Endothelial cell of umbilical vein (primary cell): Measurements from ENCODE around the gene DNAH9. TPM values are rescaled to one million over a fixed set of nuclear protein-coding genes. Genes with fewer than 3 reads are reported as not detected.

Experiments
- BruUV-seq: library from RNA; stranded (reverse); fragments of 400-500 nt; replicated peaks from 2 replicates; lab custom pipeline; 2021; lab: Mats Ljungman, UMichigan
- CTCF ChIA-PET: fragments of 300-600, 350-600 bp; sonication (Branson Sonifier 250); formaldehyde crosslinking; loops from one replicate; lab custom pipeline; 2021; ENCODE audit warnings: antibody characterized with exemption, inconsistent platforms; lab: Charles Lee
- POLR2A ChIA-PET: fragments of 300-600, 350-600 bp; sonication (Branson Sonifier 250); formaldehyde crosslinking; loops from one replicate; lab custom pipeline; 2021; ENCODE audit warnings: antibody characterized with exemption, inconsistent platforms; lab: Charles Lee
- DNase-seq: peaks from one replicate; pipeline ENCODE4 v3.0.0-alpha.2; 2011; ENCODE audit warnings: low read depth, low spot score
- FAIRE-seq: peaks from 2 replicates; lab custom pipeline; 2011; peaks lifted over from hg19 to GRCh38; lab: Jason Lieb, UNC
- H2AFZ ChIP-seq: 2 replicates; pipeline ENCODE4 v1.6.0; 2012; ENCODE audit warnings: low read depth, low read length, control low read depth, inconsistent platforms
- H3K27ac ChIP-seq: 2 replicates; pipeline ENCODE4 v1.5.1; 2011; ENCODE audit warnings: low read depth, mild to moderate bottlenecking, control low read depth, low read length, moderate library complexity; ENCODE audit not compliant: insufficient read depth
- H3K27me3 ChIP-seq, 2 experiments: 2 replicates each; pipeline versions ENCODE4 v1.6.0 to v1.6.1; 2011; ENCODE audit warnings: low read length in 2 of 2, mixed read lengths in 1 of 2; ENCODE audit not compliant: control insufficient read depth in 2 of 2, insufficient read depth in 2 of 2
- H3K36me3 ChIP-seq, 2 experiments: 2 replicates in 1 of 2; 3 replicates in 1 of 2; pipeline ENCODE4 v1.5.1; 2011; ENCODE audit warnings: low read length in 2 of 2, mild to moderate bottlenecking in 1 of 2, moderate library complexity in 1 of 2; ENCODE audit not compliant: control insufficient read depth in 2 of 2, insufficient read depth in 2 of 2; ENCODE audit errors: extremely low read depth in 1 of 2
- H3K4me1 ChIP-seq: 3 replicates; pipeline ENCODE4 v1.5.1; 2011; ENCODE audit warnings: mild to moderate bottlenecking, low read length; ENCODE audit not compliant: control insufficient read depth, insufficient read depth; ENCODE audit errors: extremely low read depth
- H3K4me2 ChIP-seq: 2 replicates; pipeline ENCODE4 v1.6.1; 2011; ENCODE audit warnings: low read length, control low read depth, mixed read lengths; ENCODE audit not compliant: insufficient read depth
- H3K4me3 ChIP-seq, 3 experiments: fragments of 200-600 bp in 1 of 3; sonication (generic), shearing (Covaris generic) in 1 of 3; replicated peaks in 1 of 3; 2 replicates each; pipeline ENCODE4 v1.5.1; 2011 to 2016; ENCODE audit warnings: control low read depth in 3 of 3, low read length in 3 of 3, mild to moderate bottlenecking in 2 of 3, inconsistent platforms in 1 of 3, low read depth in 1 of 3, moderate library complexity in 1 of 3; ENCODE audit not compliant: insufficient read depth in 1 of 3
- H3K79me2 ChIP-seq: 2 replicates; pipeline ENCODE4 v1.6.0; 2012; ENCODE audit warnings: low read length, inconsistent platforms; ENCODE audit not compliant: control insufficient read depth, insufficient read depth
- H3K9ac ChIP-seq: replicated peaks from 2 replicates; pipeline ENCODE3; 2011; ENCODE audit warnings: low read length, control low read depth; ENCODE audit not compliant: insufficient read depth; ENCODE audit errors: extremely low read depth
- H3K9me1 ChIP-seq: replicated peaks from 3 replicates; pipeline ENCODE4 v1.6.0; 2011; ENCODE audit warnings: mild to moderate bottlenecking, low read length; ENCODE audit not compliant: control insufficient read depth, insufficient read depth; ENCODE audit errors: extremely low read depth
- H3K9me3 ChIP-seq: replicated peaks from 2 replicates; pipeline ENCODE4 v1.5.1; 2012; ENCODE audit warnings: low read length, inconsistent platforms; ENCODE audit not compliant: control insufficient read depth, insufficient read depth
- H4K20me1 ChIP-seq: replicated peaks from 2 replicates; pipeline ENCODE3; 2011; ENCODE audit warnings: mild to moderate bottlenecking, low read length; ENCODE audit not compliant: control insufficient read depth, insufficient read depth; ENCODE audit errors: extremely low read depth
- CTCF ChIP-seq, 2 donors: IDR thresholded peaks; 1 replicate in 1 of 2; 2 replicates in 1 of 2; pipeline ENCODE4 v1.5.1; 2011; ENCODE audit warnings: low read length in 2 of 2, mild to moderate bottlenecking in 2 of 2, moderate library complexity in 2 of 2, control low read depth in 1 of 2, inconsistent platforms in 1 of 2, low read depth in 1 of 2; ENCODE audit not compliant: insufficient read depth in 1 of 2; ENCODE audit errors: extremely low read depth in 1 of 2
- EZH2 ChIP-seq: IDR thresholded peaks from 2 replicates; pipeline ENCODE4 v1.6.1; 2012; ENCODE audit warnings: borderline replicate concordance, low read depth, mild to moderate bottlenecking, moderate library complexity, low read length, inconsistent platforms; ENCODE audit not compliant: severe bottlenecking
- FOS ChIP-seq: IDR thresholded peaks from 2 replicates; pipeline ENCODE4 v1.6.1; 2011; ENCODE audit warnings: mild to moderate bottlenecking, low read length, moderate library complexity, borderline replicate concordance; ENCODE audit not compliant: insufficient read depth
- GATA2 ChIP-seq: IDR thresholded peaks from 2 replicates; pipeline ENCODE4 v1.7.0; 2011; ENCODE audit warnings: low read depth, mild to moderate bottlenecking, moderate library complexity, mixed read lengths, low read length; ENCODE audit not compliant: insufficient read length, insufficient read depth
- JUN ChIP-seq: IDR thresholded peaks from 2 replicates; pipeline ENCODE4 v1.6.1; 2011; ENCODE audit warnings: borderline replicate concordance, low read depth; ENCODE audit not compliant: insufficient read length, insufficient read depth
- MAX ChIP-seq: IDR thresholded peaks from 2 replicates; pipeline ENCODE4 v1.6.1; 2011; ENCODE audit not compliant: insufficient read depth, insufficient read length
- MYC ChIP-seq: IDR thresholded peaks from one replicate; pipeline ENCODE4 v1.6.1; 2011; ENCODE audit warnings: mild to moderate bottlenecking, low read depth, low read length
- POLR2A ChIP-seq: IDR thresholded peaks from 2 replicates; pipeline ENCODE4 v1.6.1; 2012; ENCODE audit warnings: low read depth, mild to moderate bottlenecking, control low read depth, low read length
- POLR2AphosphoS5 ChIP-seq: IDR thresholded peaks from 2 replicates; pipeline ENCODE4 v1.6.1; 2012; ENCODE audit warnings: low read depth, mild to moderate bottlenecking, control low read depth, low read length, moderate library complexity; ENCODE audit not compliant: insufficient read depth
- dilution Hi-C: fragments of 300-500 bp; cut with MboI; formaldehyde crosslinking; loops from one replicate; pipeline ENCODE4 v1.15.0; 2019; ENCODE audit warnings: low sequenced_read_pairs; ENCODE audit not compliant: extremely low pct_ligation_motif_present
- intact Hi-C: fragments of 100-400 bp; cut with micrococcal nuclease; formaldehyde crosslinking; loops from one replicate; pipeline ENCODE4 v1.10.0; 2022
- polyA plus RNA-seq, 4 experiments: library from polyadenylated mRNA; depleted of rRNA in 3 of 4; stranded (reverse) in 3 of 4; unstranded in 1 of 4; fragments of >200 nt; gene quantifications; 2 replicates each; pipeline versions ENCODE4 v1.2.1 to v1.2.3, GENCODE V29; 2011 to 2012; ENCODE audit warnings: missing spikeins in 1 of 4
- total RNA-seq: library from RNA; stranded (reverse); gene quantifications from 2 replicates; pipeline ENCODE4 v1.2.3, GENCODE V29; 2021

DNAH9 gene
- total and polyA plus RNA-seq, 2 donors (not counting 3 experiments of a cell fraction or from before 2014, with no cell fraction given): not detected

GRCh38 chr17:11627301-11627940 lies 29.2 kb downstream of the DNAH9 start:
- Histone ChIP-seq H3K9me3 (peaks cover 4% of the 10 kb centered on the region), H3K4me3 (no peak overlapping the region), H3K27me3 (no peaks in the 10 kb centered on the region), H3K9me1 (no peaks in the 10 kb centered on the region), H3K9ac (no peak overlapping the region), H3K27ac (no peak overlapping the region), H2AFZ (no peak overlapping the region), H3K36me3 (no peaks in the 10 kb centered on the region), H3K79me2 (no peaks in the 10 kb centered on the region), H3K4me2 (no peak overlapping the region), H4K20me1 (no peaks in the 10 kb centered on the region), H3K4me1 (no peaks in the 10 kb centered on the region)
- TF ChIP-seq MAX (no peak), JUN (no peak)
- DNase-seq: no peak
- intact Hi-C loops (no loop called here), dilution Hi-C loops (no loop called here)
- ChIA-PET POLR2A (no interaction called here), CTCF (no interaction called here)
- FAIRE-seq: no peak
- no TSS peak for BruUV-seq

DNA sequence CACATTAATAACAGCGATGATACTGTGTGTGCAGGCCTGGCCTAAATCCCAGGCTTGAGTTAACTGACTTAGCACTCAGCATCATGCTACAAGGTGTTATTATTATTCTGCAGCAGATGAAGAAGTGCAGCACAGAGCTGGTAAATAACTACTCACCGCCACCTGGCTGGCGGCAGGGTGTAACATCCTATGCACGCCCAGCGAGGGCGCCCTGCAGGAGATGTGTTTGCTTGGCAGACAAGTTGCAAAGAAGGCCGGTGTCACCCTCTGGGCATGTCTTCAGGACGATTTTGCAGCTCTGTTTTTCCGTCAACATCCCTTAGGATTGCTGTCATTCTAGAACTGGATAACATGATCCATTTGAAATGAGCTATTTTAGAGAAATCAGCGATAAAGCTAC lies 30.1 kb downstream of the DNAH9 start:
- H3K36me3 ChIP-seq: no peaks in the 10 kb centered on the region
- DNase-seq (no peak), FAIRE-seq (no peak)
- H3K9ac ChIP-seq: no peak overlapping the region
- H2AFZ ChIP-seq: no peak overlapping the region
- H3K4me3 ChIP-seq: no peak overlapping the region
- ChIA-PET POLR2A (no interaction called here), CTCF (no interaction called here)
- no peaks in the 10 kb centered on the region for H3K27me3 ChIP-seq
- H3K9me1 ChIP-seq: no peaks in the 10 kb centered on the region
- H3K4me1 ChIP-seq: no peaks in the 10 kb centered on the region
- no peak overlapping the region for H3K27ac ChIP-seq
- peaks cover 4% of the 10 kb centered on the region for H3K9me3 ChIP-seq
- H4K20me1 ChIP-seq: no peaks in the 10 kb centered on the region
- intact Hi-C loops: no loop called here
- no peak overlapping the region for H3K4me2 ChIP-seq
- no TSS peak for BruUV-seq
- no peaks in the 10 kb centered on the region for H3K79me2 ChIP-seq
- dilution Hi-C loops: no loop called here
- TF ChIP-seq GATA2: no peak
- no peak for TF ChIP-seq MAX
- no peak for TF ChIP-seq POLR2AphosphoS5
- TF ChIP-seq EZH2: no peak
- TF ChIP-seq CTCF (IDR thresholded peaks at IDR 0.05; ENCODE audit: extremely low read depth in 1 of 2, insufficient read depth in 1 of 2, low read depth in 1 of 2, low read length in 2 of 2): no peak
- no peak for TF ChIP-seq MYC
- no peak for TF ChIP-seq POLR2A
- no peak for TF ChIP-seq FOS
- no peak for TF ChIP-seq JUN
